ENCODE data around the gene BICRAL. TPM values are rescaled to one million over a fixed set of nuclear protein-coding genes. Genes with fewer than 3 reads are reported as not detected.
"Not testable (repeated sequence)": the region's sequence is repeated elsewhere in the genome, so short reads cannot be mapped to it uniquely, and the experiment has no call there.

Gene BICRAL
- polyA plus RNA-seq, 4 donors: 15.3 to 16.6 (median 16.4) TPM

DNA sequence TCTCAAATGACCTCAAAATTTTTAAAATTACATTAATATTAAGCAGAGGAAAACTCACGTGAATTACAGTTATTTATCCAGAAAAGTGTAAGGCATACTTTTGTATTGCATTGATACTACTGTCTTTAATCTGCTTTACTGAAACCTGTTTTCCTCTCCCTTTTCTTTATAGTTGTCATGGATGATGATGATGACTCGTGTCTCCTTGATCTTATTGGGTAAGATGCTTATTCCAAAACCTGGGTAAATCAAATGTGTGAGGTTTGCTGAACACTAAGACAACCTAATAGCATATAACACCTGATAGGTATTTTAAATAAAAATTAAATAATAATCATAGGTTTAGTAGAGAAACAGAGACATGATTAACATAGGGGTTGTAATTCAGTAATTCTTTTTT, 40.0 kb downstream of the BICRAL start:
- no peak for DNase-seq (ENCODE audit: low read depth in 4 of 4, low spot score in 3 of 4)

GRCh38 chr6:42829561-42830092, 47.8 kb downstream of the BICRAL start:
- no peak for DNase-seq (ENCODE audit: low read depth in 4 of 4, low spot score in 3 of 4)

- no peak for DNase-seq (ENCODE audit: low read depth in 4 of 4, low spot score in 3 of 4)
Measured at GRCh38 chr6:42831237-42831636, 49.4 kb downstream of the BICRAL start.

DNA sequence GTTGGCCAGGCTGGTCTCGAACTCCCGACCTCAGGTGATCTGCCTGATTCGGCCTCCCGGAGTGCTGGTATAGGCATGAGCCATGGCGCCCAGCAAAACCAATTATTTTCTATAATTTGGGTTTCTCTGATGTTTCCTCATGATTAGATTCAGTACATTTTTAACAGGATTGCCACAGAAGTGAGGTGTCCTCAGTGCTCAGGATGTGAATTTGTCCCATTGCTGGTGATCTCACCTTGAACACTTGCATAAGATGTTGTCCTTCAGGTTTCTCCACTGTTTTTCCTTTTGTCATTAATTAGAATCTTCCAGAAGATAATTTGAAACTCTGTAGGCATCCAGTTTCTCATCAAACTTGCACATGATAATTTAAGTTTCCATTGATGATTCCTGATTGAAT, 52.2 kb downstream of the BICRAL start:
- no peak for DNase-seq (ENCODE audit: low read depth in 4 of 4, low spot score in 3 of 4)

DNA sequence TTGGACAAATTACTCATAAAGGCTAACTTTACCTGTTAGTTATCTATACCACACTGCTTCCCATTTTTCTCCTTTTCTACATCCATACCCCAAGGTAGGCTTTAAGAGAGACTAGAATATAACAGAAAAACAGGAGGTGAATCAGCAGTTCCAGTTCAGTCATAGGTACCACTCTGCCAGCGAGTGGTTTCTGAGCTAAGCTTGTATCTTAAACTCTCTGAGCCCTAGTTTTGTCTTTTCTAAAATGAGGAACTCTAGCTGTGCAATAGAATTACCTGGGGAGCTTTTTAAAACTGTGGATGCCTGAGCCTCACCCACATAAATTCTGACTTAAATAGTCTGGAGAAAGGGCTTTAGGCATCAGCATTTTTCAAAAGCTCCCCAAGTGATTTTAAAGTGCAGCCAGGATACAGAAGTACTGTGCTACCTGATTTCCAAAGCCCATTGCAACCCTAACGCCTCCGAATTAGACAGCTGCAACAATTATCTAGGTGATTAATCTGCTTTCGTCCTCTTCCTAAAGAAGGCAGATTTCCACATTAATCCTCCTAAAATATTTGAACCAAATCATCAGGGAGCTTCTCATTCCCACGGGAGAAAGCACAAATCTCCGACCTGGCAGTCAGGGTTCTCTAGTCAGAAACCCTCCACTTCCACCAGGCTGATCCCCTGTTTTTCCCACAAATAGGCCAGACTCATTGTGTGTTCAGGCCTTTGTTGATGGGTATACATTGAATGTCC, 60.2 kb downstream of the BICRAL start:
- DNase-seq (ENCODE audit: low read depth in 4 of 4, low spot score in 3 of 4): no peak

DNA sequence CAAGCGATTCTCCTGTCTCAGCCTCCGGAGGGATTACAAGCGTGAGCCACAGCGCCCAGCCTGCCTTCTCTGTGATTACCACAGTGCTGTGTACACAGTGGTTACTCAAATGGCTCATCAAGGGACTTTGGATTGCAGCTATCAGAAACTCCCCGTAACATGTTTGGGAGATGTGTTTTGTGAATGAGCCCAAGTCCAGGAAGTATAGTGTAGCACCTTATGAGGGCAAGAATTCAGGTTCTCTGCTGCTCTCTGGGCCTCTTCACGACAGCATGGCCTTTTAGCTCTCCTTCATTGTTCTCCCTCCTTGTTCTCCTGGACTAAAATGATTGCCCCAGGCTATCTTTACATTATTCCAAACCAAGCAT, 63.5 kb downstream of the BICRAL start:
- DNase-seq (ENCODE audit: low read depth in 4 of 4, low spot score in 3 of 4): no peak

- no peak for DNase-seq (ENCODE audit: low read depth in 4 of 4, low spot score in 3 of 4)
Measured at GRCh38 chr6:42846505-42846904, 64.7 kb downstream of the BICRAL start.

- DNase-seq (ENCODE audit: low read depth in 4 of 4, low spot score in 3 of 4): no peak
Measured at GRCh38 chr6:42848700-42849099, 66.8 kb downstream of the BICRAL start.

DNA sequence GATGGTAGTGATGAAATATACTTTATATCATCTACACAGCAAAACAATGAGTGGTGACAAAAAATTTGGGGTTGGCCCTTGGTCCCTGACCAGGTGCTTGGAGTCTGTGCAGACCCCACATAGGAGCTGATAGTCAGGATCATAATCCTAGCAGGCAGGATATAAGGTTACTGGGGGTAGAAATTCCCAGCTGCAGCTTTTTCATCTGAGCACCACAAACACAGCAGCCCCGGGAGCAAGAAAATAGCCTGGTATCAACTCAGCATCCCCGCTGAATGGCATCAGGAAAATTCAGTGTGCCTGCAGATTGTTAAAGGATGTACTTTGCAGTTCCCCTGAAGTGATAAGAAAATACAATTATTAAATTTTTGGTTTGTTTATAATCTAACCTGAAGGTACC, 69.7 kb downstream of the BICRAL start:
- no peak for DNase-seq (ENCODE audit: low read depth in 4 of 4, low spot score in 3 of 4)

- no peak for DNase-seq (ENCODE audit: low read depth in 4 of 4, low spot score in 3 of 4)
Measured at GRCh38 chr6:42860036-42860435, 78.2 kb downstream of the BICRAL start.

DNA sequence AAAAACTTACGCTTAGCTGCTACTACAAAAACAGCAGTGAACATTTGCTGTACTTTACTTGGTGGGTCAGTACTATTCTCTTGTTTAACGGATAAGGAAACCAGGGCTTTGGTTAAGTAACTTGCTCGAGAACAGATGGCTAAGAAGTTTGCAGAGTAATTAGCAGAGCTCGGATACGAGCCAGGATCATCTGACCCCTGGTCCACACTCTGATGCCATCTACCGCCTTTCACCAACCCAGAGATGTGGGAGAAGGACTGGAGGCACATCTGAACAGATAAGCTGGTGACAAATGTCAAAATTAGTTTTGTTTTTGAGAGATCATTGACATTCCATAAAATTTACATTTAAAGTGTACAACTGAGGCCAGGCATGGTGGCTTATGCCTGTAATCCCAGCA, 78.6 kb downstream of the BICRAL start:
- DNase-seq (ENCODE audit: low read depth in 4 of 4, low spot score in 3 of 4): no peak

- DNase-seq (ENCODE audit: low read depth in 4 of 4, low spot score in 3 of 4): no peak
Measured at GRCh38 chr6:42864602-42865001, 82.8 kb downstream of the BICRAL start.

DNA sequence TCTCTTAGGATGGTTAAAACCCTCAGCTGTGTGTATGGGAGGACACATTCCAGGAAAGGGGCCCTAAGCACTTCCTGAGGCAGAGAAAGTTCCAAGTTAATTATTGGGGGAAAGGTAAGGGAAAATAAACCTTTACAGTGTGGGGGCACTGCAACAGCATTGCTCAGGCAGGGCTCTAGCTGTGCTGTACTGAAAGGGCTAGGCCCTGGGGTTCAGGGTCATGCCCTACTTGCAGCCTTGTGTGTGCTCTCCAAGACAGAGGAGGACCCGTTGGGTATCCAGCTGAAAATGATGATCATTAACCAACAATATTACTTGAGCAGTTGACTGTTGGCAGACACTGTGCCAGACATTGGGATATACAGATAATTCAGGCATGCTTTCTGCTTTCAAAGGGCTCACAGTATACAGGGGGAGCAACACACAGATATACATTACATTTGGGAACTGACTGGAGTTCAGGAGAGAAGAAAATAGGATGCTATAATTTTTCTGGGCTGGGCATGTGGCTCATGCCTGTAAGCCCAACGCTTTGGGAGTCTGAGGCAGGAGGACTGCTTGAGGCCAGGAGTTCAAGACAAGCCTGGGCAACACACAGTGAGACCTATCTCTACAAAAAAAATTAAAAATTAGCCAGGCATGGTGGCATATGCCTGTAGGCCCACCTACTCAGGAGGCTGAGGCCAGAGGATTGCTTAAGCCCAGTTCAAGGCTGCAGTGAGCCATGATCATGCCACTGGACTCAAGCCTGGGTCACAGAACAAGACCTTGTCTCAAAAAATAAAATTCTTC, 88.5 kb downstream of the BICRAL start:
- no peak for DNase-seq (ENCODE audit: low read depth in 4 of 4, low spot score in 3 of 4)

GRCh38 chr6:42871711-42872110, 89.9 kb downstream of the BICRAL start:
- no peak for DNase-seq (ENCODE audit: low read depth in 4 of 4, low spot score in 3 of 4)

GRCh38 chr6:42873313-42873712, 91.5 kb downstream of the BICRAL start:
- no peak for DNase-seq (ENCODE audit: low read depth in 4 of 4, low spot score in 3 of 4)

- DNase-seq (ENCODE audit: low read depth in 4 of 4, low spot score in 3 of 4): no peak
Measured at GRCh38 chr6:42877695-42878094, 95.8 kb downstream of the BICRAL start.

GRCh38 chr6:42879372-42880239, 97.8 kb downstream of the BICRAL start, which contains the start of gene RPL7L1:
Gene RPL7L1, plus strand, starts transcription at chr6:42879616. Its CDS starts 295 bp downstream, at chr6:42879911.
- DNase-seq (ENCODE audit: low read depth in 4 of 4, low spot score in 3 of 4): peak; percentile 79 to 83 (median 80)

GRCh38 chr6:42880240-42880817, 98.5 kb downstream of the BICRAL start:
- not testable (repeated sequence) for DNase-seq (ENCODE audit: low read depth in 4 of 4, low spot score in 3 of 4)

- DNase-seq (ENCODE audit: low read depth in 4 of 4, low spot score in 3 of 4): not testable (repeated sequence)
Measured at GRCh38 chr6:42880871-42881270, 99.0 kb downstream of the BICRAL start.

GRCh38 chr6:42885702-42886101, 103.8 kb downstream of the BICRAL start:
- DNase-seq (ENCODE audit: low read depth in 4 of 4, low spot score in 3 of 4): no peak

Measured in left renal pelvis (tissue), 4 donors.